Measurements from ENCODE around the gene SNX3.

SNX3 gene

GRCh38 chr6:108294727-108295625, 34.1 kb upstream of the SNX3 start, which contains the start of gene AFG1L (continued):
- TF ChIP-seq ZBTB49 (tag by site-specific recombination; IDR thresholded peaks at IDR 0.05; ENCODE audit: low read depth), result no peak
- no peak for TF ChIP-seq ZNF10 (tag by site-specific recombination; IDR thresholded peaks at IDR 0.05)
- TF ChIP-seq ZSCAN16 (tag by site-specific recombination; IDR thresholded peaks at IDR 0.05), result no peak
- no peak for TF ChIP-seq ZNF639 (tag by site-specific recombination; IDR thresholded peaks at IDR 0.05)
- no peak for TF ChIP-seq ZNF214 (tag by site-specific recombination; IDR thresholded peaks at IDR 0.05; ENCODE audit: borderline replicate concordance)
- no peak for TF ChIP-seq ZBTB1 (tag by site-specific recombination; IDR thresholded peaks at IDR 0.05)
- peak; percentile 84 for TF ChIP-seq ZEB2 (tag by site-specific recombination; IDR thresholded peaks at IDR 0.05)
- peak; percentile 57; the same call in 1 of the 2 replicates for TF ChIP-seq PBX3 (CRISPR knock-in tag; IDR thresholded peaks at IDR 0.05)
- TF ChIP-seq PRDM4 (tag by site-specific recombination; IDR thresholded peaks at IDR 0.05), result 0 out of 2 replicates have a peak, but pooled peaks have one; percentile 5
- peak; percentile 62 for TF ChIP-seq KLF1 (tag by site-specific recombination; IDR thresholded peaks at IDR 0.05)
- TF ChIP-seq ZNF184 (tag by site-specific recombination; IDR thresholded peaks at IDR 0.05), result no peak
- TF ChIP-seq ZNF391 (tag by site-specific recombination; IDR thresholded peaks at IDR 0.05; ENCODE audit: borderline replicate concordance, low read depth), result no peak
- TF ChIP-seq ZNF114 (tag by site-specific recombination; IDR thresholded peaks at IDR 0.05), result no peak
- TF ChIP-seq ZNF621 (tag by site-specific recombination; IDR thresholded peaks at IDR 0.05), result no peak
- no peak for TF ChIP-seq ZNF362 (tag by site-specific recombination; IDR thresholded peaks at IDR 0.05)
- no peak for TF ChIP-seq HOXC10 (CRISPR knock-in tag; IDR thresholded peaks at IDR 0.05)
- TF ChIP-seq KLF10 (tag by site-specific recombination; IDR thresholded peaks at IDR 0.05), result no peak
- TF ChIP-seq PRDM6 (tag by site-specific recombination; IDR thresholded peaks at IDR 0.05), result no peak
- no peak for TF ChIP-seq ZNF785 (tag by site-specific recombination; IDR thresholded peaks at IDR 0.05)
- no peak for TF ChIP-seq ZNF426 (tag by site-specific recombination; IDR thresholded peaks at IDR 0.05)
- TF ChIP-seq ZNF350 (tag by site-specific recombination; IDR thresholded peaks at IDR 0.05), result no peak
- TF ChIP-seq GLI2 (tag by site-specific recombination; IDR thresholded peaks at IDR 0.05; ENCODE audit: borderline replicate concordance, low read depth), result no peak
- TF ChIP-seq KLF16 (tag by site-specific recombination; IDR thresholded peaks at IDR 0.05), result peak; percentile 77
- no peak for TF ChIP-seq ZNF248 (tag by site-specific recombination; IDR thresholded peaks at IDR 0.05)
- no peak for TF ChIP-seq SALL2 (tag by site-specific recombination; IDR thresholded peaks at IDR 0.05; ENCODE audit: borderline replicate concordance)
- no peak for TF ChIP-seq ZNF792 (tag by site-specific recombination; IDR thresholded peaks at IDR 0.05)
- no peak for TF ChIP-seq ZNF791 (tag by site-specific recombination; IDR thresholded peaks at IDR 0.05)
- peak; percentile 87 for TF ChIP-seq SP2 (tag by site-specific recombination; IDR thresholded peaks at IDR 0.05)
- peak; percentile 96 for TF ChIP-seq ZNF341 (tag by site-specific recombination; IDR thresholded peaks at IDR 0.05; ENCODE audit: low read depth)
- no peak for TF ChIP-seq ZNF423 (tag by site-specific recombination; IDR thresholded peaks at IDR 0.05)

All from HEK293 (cell line).